K562 (cell line): Measurements from ENCODE around the gene CCDC127. TPM values are rescaled to one million over a fixed set of nuclear protein-coding genes. Genes with fewer than 3 reads are reported as not detected.

ENCODE experiments used
- BHLHE40 ChIP-seq: IDR thresholded peaks from 2 replicates; pipeline ENCODE4 v1.6.1; 2011; ENCODE audit warnings: low read length, improper control_type of control experiment
- BRD9 ChIP-seq: fragments of 450-650 bp; IDR thresholded peaks from 2 replicates; pipeline ENCODE4 v1.6.1; 2018; ENCODE audit warnings: low read depth; ENCODE audit not compliant: partially characterized antibody
- GATAD2B ChIP-seq: fragments of 450-650 bp; IDR thresholded peaks from 2 replicates; pipeline ENCODE4 v1.6.1; 2017; ENCODE audit warnings: mild to moderate bottlenecking, borderline replicate concordance
- PHF8 ChIP-seq: fragments of 200-600 bp; sonication (generic); IDR thresholded peaks from 2 replicates; pipeline ENCODE4 v1.6.1; 2012; ENCODE audit warnings: mixed run types, mild to moderate bottlenecking, inconsistent platforms, low read length, moderate library complexity, borderline replicate concordance
- PRDM10 ChIP-seq: fragments of 450-650 bp; IDR thresholded peaks from 2 replicates; pipeline ENCODE4 v1.6.1; 2018; ENCODE audit not compliant: partially characterized antibody
- ZEB2 ChIP-seq: fragments of 450-650 bp; IDR thresholded peaks from 2 replicates; pipeline ENCODE4 v1.6.1; 2016
- ZFP30 ChIP-seq: fragments of 250-450 bp; sonication (Bioruptor Pico); IDR thresholded peaks from 2 replicates; pipeline ENCODE4 v1.8.0; 2022; ENCODE audit warnings: moderate library complexity, mild to moderate bottlenecking, inconsistent platforms, borderline replicate concordance
- ZNF778 ChIP-seq: fragments of 450-650 bp; formaldehyde crosslinking; IDR thresholded peaks from 2 replicates; pipeline ENCODE4 v1.4.0; 2020; ENCODE audit warnings: mild to moderate bottlenecking, moderate library complexity
- polyA plus RNA-seq, 8 experiments: library from polyadenylated mRNA; depleted of rRNA in 4 of 8; stranded (reverse) in 5 of 8; unstranded in 3 of 8; fragments of >200 nt; fragmentation: Nextera tagmentation in 2 of 8; fragmentation: Illumina TruSeq in 1 of 8; extraction: Ambion mirVana in 2 of 8; extraction: Trizol in 1 of 8; gene quantifications; 2 replicates each; pipeline versions ENCODE4 v1.2.1 to v1.2.3, GENCODE V29; 2011 to 2014; ENCODE audit warnings: inconsistent platforms in 1 of 8, missing spikeins in 1 of 8
- total RNA-seq, 7 experiments: library from RNA; depleted of rRNA in 6 of 7; stranded (reverse); fragments of >200 nt in 6 of 7; fragmentation: Illumina TruSeq in 2 of 7; extraction: Trizol in 2 of 7; gene quantifications; 2 replicates each; pipeline versions ENCODE4 v1.2.1 to v1.2.3, GENCODE V29; 2011 to 2021; ENCODE audit warnings: low replicate concordance in 1 of 7
- TF ChIP-seq, protein P1 (sequence below): fragments of 200-600 bp; sonication (generic); IDR thresholded peaks from one replicate; pipeline ENCODE4 v1.6.1; 2012; ENCODE audit warnings: mild to moderate bottlenecking, low read depth, low read length, inconsistent platforms
- TF ChIP-seq, protein P2 (sequence below): fragments of 450-650 bp; formaldehyde crosslinking; IDR thresholded peaks from 2 replicates; pipeline ENCODE4 v1.4.0; 2020; ENCODE audit warnings: mild to moderate bottlenecking, moderate library complexity

Gene CCDC127
- total and polyA plus RNA-seq, 9 of the 15 experiments (the other 6 are each of a cell fraction or from before 2014, with no cell fraction given), result 2.7 to 4.5 (median 4.1) TPM

- TF ChIP-seq, protein P1, sequence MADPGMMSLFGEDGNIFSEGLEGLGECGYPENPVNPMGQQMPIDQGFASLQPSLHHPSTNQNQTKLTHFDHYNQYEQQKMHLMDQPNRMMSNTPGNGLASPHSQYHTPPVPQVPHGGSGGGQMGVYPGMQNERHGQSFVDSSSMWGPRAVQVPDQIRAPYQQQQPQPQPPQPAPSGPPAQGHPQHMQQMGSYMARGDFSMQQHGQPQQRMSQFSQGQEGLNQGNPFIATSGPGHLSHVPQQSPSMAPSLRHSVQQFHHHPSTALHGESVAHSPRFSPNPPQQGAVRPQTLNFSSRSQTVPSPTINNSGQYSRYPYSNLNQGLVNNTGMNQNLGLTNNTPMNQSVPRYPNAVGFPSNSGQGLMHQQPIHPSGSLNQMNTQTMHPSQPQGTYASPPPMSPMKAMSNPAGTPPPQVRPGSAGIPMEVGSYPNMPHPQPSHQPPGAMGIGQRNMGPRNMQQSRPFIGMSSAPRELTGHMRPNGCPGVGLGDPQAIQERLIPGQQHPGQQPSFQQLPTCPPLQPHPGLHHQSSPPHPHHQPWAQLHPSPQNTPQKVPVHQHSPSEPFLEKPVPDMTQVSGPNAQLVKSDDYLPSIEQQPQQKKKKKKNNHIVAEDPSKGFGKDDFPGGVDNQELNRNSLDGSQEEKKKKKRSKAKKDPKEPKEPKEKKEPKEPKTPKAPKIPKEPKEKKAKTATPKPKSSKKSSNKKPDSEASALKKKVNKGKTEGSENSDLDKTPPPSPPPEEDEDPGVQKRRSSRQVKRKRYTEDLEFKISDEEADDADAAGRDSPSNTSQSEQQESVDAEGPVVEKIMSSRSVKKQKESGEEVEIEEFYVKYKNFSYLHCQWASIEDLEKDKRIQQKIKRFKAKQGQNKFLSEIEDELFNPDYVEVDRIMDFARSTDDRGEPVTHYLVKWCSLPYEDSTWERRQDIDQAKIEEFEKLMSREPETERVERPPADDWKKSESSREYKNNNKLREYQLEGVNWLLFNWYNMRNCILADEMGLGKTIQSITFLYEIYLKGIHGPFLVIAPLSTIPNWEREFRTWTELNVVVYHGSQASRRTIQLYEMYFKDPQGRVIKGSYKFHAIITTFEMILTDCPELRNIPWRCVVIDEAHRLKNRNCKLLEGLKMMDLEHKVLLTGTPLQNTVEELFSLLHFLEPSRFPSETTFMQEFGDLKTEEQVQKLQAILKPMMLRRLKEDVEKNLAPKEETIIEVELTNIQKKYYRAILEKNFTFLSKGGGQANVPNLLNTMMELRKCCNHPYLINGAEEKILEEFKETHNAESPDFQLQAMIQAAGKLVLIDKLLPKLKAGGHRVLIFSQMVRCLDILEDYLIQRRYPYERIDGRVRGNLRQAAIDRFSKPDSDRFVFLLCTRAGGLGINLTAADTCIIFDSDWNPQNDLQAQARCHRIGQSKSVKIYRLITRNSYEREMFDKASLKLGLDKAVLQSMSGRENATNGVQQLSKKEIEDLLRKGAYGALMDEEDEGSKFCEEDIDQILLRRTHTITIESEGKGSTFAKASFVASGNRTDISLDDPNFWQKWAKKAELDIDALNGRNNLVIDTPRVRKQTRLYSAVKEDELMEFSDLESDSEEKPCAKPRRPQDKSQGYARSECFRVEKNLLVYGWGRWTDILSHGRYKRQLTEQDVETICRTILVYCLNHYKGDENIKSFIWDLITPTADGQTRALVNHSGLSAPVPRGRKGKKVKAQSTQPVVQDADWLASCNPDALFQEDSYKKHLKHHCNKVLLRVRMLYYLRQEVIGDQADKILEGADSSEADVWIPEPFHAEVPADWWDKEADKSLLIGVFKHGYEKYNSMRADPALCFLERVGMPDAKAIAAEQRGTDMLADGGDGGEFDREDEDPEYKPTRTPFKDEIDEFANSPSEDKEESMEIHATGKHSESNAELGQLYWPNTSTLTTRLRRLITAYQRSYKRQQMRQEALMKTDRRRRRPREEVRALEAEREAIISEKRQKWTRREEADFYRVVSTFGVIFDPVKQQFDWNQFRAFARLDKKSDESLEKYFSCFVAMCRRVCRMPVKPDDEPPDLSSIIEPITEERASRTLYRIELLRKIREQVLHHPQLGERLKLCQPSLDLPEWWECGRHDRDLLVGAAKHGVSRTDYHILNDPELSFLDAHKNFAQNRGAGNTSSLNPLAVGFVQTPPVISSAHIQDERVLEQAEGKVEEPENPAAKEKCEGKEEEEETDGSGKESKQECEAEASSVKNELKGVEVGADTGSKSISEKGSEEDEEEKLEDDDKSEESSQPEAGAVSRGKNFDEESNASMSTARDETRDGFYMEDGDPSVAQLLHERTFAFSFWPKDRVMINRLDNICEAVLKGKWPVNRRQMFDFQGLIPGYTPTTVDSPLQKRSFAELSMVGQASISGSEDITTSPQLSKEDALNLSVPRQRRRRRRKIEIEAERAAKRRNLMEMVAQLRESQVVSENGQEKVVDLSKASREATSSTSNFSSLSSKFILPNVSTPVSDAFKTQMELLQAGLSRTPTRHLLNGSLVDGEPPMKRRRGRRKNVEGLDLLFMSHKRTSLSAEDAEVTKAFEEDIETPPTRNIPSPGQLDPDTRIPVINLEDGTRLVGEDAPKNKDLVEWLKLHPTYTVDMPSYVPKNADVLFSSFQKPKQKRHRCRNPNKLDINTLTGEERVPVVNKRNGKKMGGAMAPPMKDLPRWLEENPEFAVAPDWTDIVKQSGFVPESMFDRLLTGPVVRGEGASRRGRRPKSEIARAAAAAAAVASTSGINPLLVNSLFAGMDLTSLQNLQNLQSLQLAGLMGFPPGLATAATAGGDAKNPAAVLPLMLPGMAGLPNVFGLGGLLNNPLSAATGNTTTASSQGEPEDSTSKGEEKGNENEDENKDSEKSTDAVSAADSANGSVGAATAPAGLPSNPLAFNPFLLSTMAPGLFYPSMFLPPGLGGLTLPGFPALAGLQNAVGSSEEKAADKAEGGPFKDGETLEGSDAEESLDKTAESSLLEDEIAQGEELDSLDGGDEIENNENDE, result no peak
- TF ChIP-seq GATAD2B (no peak), BHLHE40 (peak; percentile 41), BRD9 (no peak), ZNF778 (CRISPR knock-in tag) (no peak), ZEB2 (no peak), ZFP30 (CRISPR knock-in tag) (no peak), PHF8 (no peak), PRDM10 (no peak)
- TF ChIP-seq, protein P2, sequence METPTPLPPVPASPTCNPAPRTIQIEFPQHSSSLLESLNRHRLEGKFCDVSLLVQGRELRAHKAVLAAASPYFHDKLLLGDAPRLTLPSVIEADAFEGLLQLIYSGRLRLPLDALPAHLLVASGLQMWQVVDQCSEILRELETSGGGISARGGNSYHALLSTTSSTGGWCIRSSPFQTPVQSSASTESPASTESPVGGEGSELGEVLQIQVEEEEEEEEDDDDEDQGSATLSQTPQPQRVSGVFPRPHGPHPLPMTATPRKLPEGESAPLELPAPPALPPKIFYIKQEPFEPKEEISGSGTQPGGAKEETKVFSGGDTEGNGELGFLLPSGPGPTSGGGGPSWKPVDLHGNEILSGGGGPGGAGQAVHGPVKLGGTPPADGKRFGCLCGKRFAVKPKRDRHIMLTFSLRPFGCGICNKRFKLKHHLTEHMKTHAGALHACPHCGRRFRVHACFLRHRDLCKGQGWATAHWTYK (CRISPR knock-in tag), result no peak
Observed at GRCh38 chr5:188488-189481, 29.2 kb downstream of the CCDC127 start (continued).
